Measurements from ENCODE around the gene RTF1.
A peak's percentile ranks its signal among the peaks of the same experiment; 100 is the strongest.

RTF1 gene

DNA sequence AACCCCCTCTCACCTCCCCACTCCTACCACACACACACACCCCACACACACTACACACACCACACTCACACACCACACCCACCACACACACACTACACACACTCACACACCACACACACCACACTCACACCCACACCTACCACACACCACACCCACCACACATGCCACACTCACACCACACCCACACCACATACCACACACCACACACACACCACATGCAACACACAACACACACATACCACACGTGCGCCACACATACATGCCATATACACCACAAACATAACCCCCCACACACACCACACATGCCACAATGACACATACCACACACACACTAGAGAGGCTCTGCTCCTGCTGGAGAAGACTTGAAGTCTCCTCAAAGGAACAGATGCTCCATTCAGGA is 70.9 kb downstream of the RTF1 start:
- DNase-seq (ENCODE audit: low read depth in 2 of 2), result no peak

GRCh38 chr15:41489641-41490040 is 72.7 kb downstream of the RTF1 start:
- DNase-seq (ENCODE audit: low read depth in 2 of 2), result no peak

- no peak for DNase-seq (ENCODE audit: low read depth in 2 of 2)
Observed at GRCh38 chr15:41490355-41490754, 73.5 kb downstream of the RTF1 start.

- no peak for DNase-seq (ENCODE audit: low read depth in 2 of 2)
Observed at GRCh38 chr15:41491889-41492288, 75.0 kb downstream of the RTF1 start.

DNA sequence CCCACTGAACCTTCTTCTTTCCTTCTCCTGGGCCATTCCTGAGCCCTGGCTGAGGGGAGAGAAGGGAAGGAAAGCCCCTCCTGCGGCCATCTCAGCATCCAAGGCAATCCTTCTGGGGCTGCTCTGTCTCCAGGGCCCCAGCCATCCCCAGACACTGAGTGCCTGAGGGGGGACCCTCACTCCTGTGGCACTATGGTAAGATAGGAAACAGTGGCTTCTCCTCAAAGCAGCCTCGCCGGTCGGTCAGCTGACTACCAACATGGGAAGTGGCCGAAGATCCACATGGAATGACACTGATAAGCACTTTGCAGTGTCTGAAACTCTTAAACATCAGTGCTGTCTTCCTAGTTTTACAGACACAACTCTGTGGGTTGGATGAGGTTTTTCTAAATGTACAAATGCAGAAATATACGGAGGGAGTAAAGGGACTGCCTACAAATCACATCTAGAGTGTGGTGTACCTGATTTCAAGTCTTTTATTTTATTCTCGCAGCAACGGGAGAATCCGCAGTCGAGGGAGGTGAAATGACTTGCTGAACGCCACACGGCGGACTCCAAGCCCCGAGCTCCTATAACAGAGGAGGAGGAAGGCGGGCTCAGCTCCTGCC is 75.8 kb downstream of the RTF1 start:
- no peak for DNase-seq (ENCODE audit: low read depth in 2 of 2)

GRCh38 chr15:41493205-41493901 is 76.5 kb downstream of the RTF1 start, which contains the start of gene ITPKA:
ITPKA (plus strand) TSS chr15:41493874; CDS start chr15:41493928, 54 bp downstream.
- peak; percentile 86 to 87 for DNase-seq (ENCODE audit: low read depth in 2 of 2)

DNA sequence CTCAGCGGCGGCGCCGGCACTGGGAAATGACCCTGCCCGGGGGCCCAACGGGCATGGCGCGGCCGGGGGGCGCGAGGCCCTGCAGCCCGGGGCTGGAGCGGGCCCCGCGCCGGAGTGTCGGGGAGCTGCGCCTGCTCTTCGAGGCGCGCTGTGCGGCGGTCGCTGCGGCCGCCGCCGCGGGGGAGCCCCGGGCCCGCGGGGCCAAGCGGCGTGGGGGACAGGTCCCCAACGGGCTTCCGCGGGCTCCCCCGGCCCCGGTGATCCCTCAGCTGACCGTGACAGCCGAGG is 77.0 kb downstream of the RTF1 start:
- no peak for DNase-seq (ENCODE audit: low read depth in 2 of 2)

DNA sequence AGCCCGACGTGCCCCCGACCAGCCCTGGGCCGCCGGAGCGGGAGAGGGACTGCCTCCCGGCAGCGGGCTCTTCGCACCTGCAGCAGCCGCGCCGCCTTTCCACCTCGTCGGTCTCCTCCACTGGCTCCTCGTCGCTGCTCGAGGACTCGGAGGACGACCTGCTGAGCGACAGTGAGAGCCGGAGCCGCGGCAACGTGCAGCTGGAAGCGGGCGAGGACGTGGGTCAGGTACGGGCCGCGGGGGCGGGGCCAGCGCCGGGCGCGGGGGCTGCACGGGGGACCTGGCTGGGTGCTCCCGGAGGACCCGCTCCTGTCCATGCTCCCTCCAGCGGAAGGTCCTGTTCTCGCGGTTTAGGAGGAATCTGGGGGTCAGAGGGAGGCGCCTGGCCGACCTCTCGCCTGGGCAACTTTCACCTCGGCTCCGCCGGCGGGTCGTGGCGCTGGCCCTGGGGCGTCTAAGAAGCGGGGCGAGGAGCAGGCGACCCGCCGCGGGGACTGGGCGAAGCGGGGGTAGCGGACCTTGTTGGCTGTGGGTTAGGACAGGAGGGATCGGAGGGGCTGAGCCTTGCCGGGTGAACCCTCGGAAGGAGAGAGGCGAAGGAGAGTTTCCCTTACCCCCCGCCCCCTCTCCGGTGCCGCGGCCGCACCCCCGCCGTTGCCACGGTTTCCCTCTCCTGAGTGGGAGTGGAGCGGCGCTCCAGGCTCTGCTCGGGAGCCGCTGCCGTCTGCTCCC is 77.5 kb downstream of the RTF1 start:
- DNase-seq (ENCODE audit: low read depth in 2 of 2), result no peak

DNA sequence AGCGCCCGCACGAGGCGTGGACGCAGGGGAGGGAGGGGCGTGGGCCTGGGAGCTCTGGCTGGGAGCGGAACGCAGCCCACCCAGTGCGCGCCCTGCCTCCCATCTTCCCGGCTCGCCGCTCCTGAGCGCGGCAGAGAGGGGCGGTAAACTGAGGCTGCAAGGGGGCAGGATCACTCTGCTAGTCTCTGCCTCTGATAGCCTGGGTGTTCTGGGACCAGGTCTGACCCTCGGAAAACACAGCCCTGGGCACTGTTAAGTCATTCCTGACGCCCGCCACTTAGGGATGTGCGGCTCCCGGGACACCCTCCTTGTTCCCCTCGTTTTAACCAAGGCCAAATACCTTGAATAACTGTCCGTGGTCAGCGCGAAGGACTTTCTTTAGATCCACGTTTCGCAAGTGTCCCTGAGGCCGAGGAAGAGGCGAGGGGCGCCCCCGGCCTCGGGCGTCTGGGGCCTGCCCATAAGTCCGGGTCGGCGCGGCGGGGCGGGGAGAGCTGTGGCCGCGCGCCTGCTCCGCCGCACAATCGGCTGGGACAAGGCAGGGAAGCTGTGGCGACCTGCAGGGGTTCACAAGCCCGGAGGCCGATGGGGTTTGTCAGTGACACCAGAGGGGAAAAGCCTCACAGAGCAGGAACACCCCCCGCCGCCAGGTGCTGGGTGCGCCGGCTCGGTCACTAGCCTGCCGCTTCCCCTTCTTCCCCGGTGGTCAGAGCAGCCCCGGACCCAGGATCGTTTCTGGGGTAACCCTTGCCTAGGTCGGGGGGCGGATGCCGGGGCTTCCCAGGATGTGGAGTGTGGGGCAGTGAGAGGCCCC is 78.2 kb downstream of the RTF1 start:
- DNase-seq (ENCODE audit: low read depth in 2 of 2), result no peak

DNA sequence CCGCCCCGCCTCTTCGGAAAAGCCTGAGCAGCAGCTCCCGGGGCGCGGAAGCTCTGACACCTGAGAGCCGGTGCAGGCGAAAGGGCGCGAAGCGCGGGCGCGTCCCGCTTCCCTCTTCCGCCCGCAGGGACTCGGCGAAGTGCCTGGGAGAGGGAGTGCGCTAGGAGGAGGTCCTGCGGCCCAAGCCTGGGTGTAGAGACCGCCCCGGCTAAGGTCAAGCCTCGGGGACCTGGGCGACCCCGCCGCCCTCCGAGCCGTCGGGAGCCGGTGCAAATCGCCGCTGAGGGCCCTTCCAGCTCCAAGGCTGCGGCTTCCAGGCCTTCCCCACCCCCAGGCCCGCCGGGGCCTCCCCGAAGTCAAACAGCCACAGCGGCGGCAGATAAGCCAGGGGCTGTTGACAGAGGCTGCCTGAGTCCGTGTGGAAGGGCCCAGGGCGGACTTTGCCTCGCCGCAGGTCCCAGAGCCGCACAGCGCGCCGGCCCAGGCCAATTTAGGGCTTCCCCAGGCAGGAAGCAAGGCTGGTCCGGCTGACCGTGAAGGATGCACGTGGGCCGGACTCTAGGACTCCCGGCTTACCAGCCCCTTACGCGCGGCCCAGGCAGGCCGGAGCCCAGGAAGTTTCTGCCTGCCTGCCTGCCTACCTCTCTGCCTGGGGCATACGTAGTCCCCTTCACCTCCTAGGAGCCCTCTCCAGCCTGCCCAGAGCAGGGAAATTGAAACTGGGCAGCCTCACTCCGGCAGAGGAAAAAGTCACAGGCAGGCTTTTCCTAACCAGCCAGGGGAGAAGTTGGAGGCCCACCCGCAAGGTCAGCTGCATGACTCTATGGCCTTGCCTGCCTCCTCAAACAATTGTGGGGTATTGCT is 79.1 kb downstream of the RTF1 start:
- no peak for DNase-seq (ENCODE audit: low read depth in 2 of 2)

DNA sequence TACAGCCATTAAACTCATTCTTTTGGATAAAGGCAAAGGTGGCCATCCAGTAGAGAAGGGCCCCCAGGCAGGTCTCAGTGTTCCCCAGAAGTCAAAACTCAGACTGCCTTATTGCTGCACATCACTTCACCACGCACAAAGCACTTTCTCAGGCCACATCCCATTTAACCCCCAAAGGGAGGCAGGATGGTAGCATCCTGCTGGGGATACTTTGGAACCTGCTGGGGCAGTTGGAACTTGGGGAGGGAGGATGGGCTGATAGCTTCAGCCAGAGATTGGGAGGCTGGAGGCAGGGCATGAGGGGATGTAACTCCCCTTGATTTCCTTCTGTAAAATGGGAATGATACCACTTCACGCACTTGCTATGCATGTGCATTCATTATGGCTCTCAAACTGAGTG is 81.8 kb downstream of the RTF1 start:
- no peak for DNase-seq (ENCODE audit: low read depth in 2 of 2)

- DNase-seq (ENCODE audit: low read depth in 2 of 2), result no peak
Observed at GRCh38 chr15:41499109-41499851, 82.4 kb downstream of the RTF1 start.

DNA sequence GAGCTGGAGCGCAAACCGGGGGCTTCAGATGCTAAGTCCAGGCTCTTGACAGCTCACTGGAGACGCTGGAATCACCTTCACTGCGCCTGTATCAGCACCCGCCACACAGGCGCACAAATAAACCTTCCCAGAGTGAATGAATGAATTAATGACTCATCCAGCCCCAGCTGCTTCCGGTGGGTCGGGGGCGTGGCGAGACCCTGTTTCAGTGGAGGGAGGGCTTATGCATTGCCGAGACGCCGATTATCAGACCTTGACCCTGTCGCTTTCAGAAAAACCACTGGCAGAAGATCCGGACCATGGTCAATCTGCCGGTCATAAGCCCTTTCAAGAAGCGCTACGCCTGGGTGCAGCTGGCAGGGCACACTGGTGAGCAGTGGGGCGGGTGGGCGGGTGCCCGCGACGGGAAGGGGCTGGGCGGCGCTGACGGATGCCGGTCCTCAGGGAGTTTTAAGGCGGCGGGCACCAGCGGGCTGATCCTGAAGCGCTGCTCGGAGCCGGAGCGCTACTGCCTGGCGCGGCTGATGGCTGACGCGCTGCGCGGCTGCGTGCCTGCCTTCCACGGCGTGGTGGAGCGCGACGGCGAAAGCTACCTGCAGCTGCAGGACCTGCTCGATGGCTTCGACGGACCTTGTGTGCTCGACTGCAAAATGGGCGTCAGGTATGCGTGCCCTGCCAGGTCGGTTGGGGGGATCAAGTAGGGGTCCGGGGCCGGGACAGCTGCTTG is 84.5 kb downstream of the RTF1 start:
- no peak for DNase-seq (ENCODE audit: low read depth in 2 of 2)

- no peak for DNase-seq (ENCODE audit: low read depth in 2 of 2)
Observed at GRCh38 chr15:41501931-41502794, 85.3 kb downstream of the RTF1 start.

GRCh38 chr15:41502795-41503668 is 86.1 kb downstream of the RTF1 start:
- no peak for DNase-seq (ENCODE audit: low read depth in 2 of 2)

GRCh38 chr15:41503669-41504010 is 86.7 kb downstream of the RTF1 start:
- no peak for DNase-seq (ENCODE audit: low read depth in 2 of 2)

- no peak for DNase-seq (ENCODE audit: low read depth in 2 of 2)
Observed at GRCh38 chr15:41504751-41505492, 88.0 kb downstream of the RTF1 start.

Measured in stimulated activated CD8-positive, alpha-beta memory T cell treated with anti-CD3 and anti-CD28 coated beads, Interleukin-2, amount 100 ng/mL, for 48 hours (primary cell).